ENCODE data around the gene ENOSF1. TPM values are rescaled to one million over a fixed set of nuclear protein-coding genes. Genes with fewer than 3 reads are reported as not detected.

ENOSF1 gene
- total RNA-seq, 1 experiment from 2014 or later: 39.2 TPM

- no peaks in the 10 kb centered on the region for H3K27me3 ChIP-seq (replicated peaks; ENCODE audit: insufficient read depth, low read depth, low read length, poor library complexity)
- ChIA-PET CTCF (interaction anchor here (1.3 kb wide), 1 partner anchor 14 kb away, joined by 3 read pairs; no protein-coding TSS in a partner anchor), POLR2A (ENCODE audit: low non-redundant PET) (no interaction called here)
- H3K9me3 ChIP-seq (ENCODE audit: low read depth, low read length, poor library complexity, severe bottlenecking): peaks cover 4% of the 10 kb centered on the region
- no peak overlapping the region for H3K27ac ChIP-seq (ENCODE audit: low read depth, low read length, poor library complexity, severe bottlenecking)
- intact Hi-C loops (cut with micrococcal nuclease; ENCODE audit: unreplicated experiment): no loop called here
- peaks cover 4% of the 10 kb centered on the region for H3K4me1 ChIP-seq (ENCODE audit: insufficient read depth, low read length, poor library complexity, severe bottlenecking)
- no TSS peak for BruUV-seq (replicated peaks)
- no peak overlapping the region for H3K4me3 ChIP-seq (ENCODE audit: low read depth, low read length, poor library complexity, severe bottlenecking)
- H3K36me3 ChIP-seq (ENCODE audit: insufficient read depth, low read length, poor library complexity, severe bottlenecking): peaks cover 3% of the 10 kb centered on the region
- DNase-seq (ENCODE audit: low spot score): no peak
- no peak for TF ChIP-seq EZH2 (IDR thresholded peaks at IDR 0.05; ENCODE audit: borderline replicate concordance, low read depth, low read length, poor library complexity, severe bottlenecking)
- no peak for TF ChIP-seq CTCF (conservative IDR thresholded peaks at IDR 0.05; ENCODE audit: low read depth, low read length)
These were observed 2.7 kb downstream of the ENOSF1 start for GRCh38 chr18:709771-710170.

DNA sequence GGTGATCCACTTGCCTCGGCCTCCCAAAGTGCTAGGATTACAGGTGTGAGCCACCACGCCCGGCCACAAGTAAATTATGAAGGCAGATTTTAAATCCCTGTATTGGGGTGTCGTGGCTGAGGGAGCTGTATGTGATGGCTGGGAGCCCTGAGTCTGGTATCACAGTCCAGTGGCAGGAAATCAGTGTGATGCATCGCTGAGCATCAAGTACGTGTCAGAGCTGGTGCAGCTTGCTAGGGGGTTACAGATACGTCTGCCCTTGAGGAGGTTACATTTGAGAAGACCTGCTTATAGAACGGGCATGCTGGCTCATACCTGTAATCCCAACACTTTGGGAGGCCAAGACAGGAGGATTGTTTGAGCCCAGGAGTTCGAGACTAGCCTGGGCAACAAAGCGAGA, 4.3 kb downstream of the ENOSF1 start:
- no peak for TF ChIP-seq EZH2 (IDR thresholded peaks at IDR 0.05; ENCODE audit: borderline replicate concordance, low read depth, low read length, poor library complexity, severe bottlenecking)
- TF ChIP-seq CTCF (conservative IDR thresholded peaks at IDR 0.05; ENCODE audit: low read depth, low read length): no peak
- H3K4me1 ChIP-seq (ENCODE audit: insufficient read depth, low read length, poor library complexity, severe bottlenecking): peaks cover 4% of the 10 kb centered on the region
- ChIA-PET POLR2A (ENCODE audit: low non-redundant PET) (no interaction called here), CTCF (no interaction called here)
- no peak overlapping the region for H3K27ac ChIP-seq (ENCODE audit: low read depth, low read length, poor library complexity, severe bottlenecking)
- intact Hi-C loops (cut with micrococcal nuclease; ENCODE audit: unreplicated experiment): no loop called here
- no peak overlapping the region for H3K4me3 ChIP-seq (ENCODE audit: low read depth, low read length, poor library complexity, severe bottlenecking)
- no peaks in the 10 kb centered on the region for H3K27me3 ChIP-seq (replicated peaks; ENCODE audit: insufficient read depth, low read depth, low read length, poor library complexity)
- H3K36me3 ChIP-seq (ENCODE audit: insufficient read depth, low read length, poor library complexity, severe bottlenecking): peaks cover 3% of the 10 kb centered on the region
- no peak for DNase-seq (ENCODE audit: low spot score)
- H3K9me3 ChIP-seq (ENCODE audit: low read depth, low read length, poor library complexity, severe bottlenecking): peaks cover 1% of the 10 kb centered on the region
- no TSS peak for BruUV-seq (replicated peaks)

DNA sequence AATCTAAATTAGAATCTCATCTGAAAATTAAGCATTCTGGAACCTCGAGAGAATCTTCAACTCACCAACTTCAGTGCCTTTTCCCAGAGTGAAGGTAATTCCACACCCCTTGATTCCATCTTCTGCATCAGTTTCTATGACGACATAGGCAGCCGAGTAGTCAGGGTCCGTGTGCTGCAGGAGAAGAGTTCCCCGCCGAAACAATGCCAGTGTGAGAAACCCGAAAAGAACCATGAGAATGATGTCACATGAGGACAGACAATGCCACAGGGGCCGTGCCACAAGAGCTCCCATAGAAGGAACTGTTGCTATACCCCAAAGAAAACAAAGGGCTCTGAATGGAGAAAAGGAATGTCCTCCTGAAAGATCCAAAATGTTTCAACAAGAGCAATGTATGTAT, 6.0 kb downstream of the ENOSF1 start:
- intact Hi-C loops (cut with micrococcal nuclease; ENCODE audit: unreplicated experiment): no loop called here
- H3K27me3 ChIP-seq (replicated peaks; ENCODE audit: insufficient read depth, low read depth, low read length, poor library complexity): no peaks in the 10 kb centered on the region
- peaks cover 3% of the 10 kb centered on the region for H3K36me3 ChIP-seq (ENCODE audit: insufficient read depth, low read length, poor library complexity, severe bottlenecking)
- H3K4me1 ChIP-seq (ENCODE audit: insufficient read depth, low read length, poor library complexity, severe bottlenecking): peaks cover 3% of the 10 kb centered on the region
- no peak for DNase-seq (ENCODE audit: low spot score)
- H3K9me3 ChIP-seq (ENCODE audit: low read depth, low read length, poor library complexity, severe bottlenecking): no peaks in the 10 kb centered on the region
- TF ChIP-seq EZH2 (IDR thresholded peaks at IDR 0.05; ENCODE audit: borderline replicate concordance, low read depth, low read length, poor library complexity, severe bottlenecking): no peak
- no peak overlapping the region for H3K4me3 ChIP-seq (ENCODE audit: low read depth, low read length, poor library complexity, severe bottlenecking)
- BruUV-seq (replicated peaks): no TSS peak
- CTCF ChIA-PET: no interaction called here
- H3K27ac ChIP-seq (ENCODE audit: low read depth, low read length, poor library complexity, severe bottlenecking): no peak overlapping the region
- POLR2A ChIA-PET (ENCODE audit: low non-redundant PET): no interaction called here

GRCh38 chr18:703213-703967, 9.0 kb downstream of the ENOSF1 start:
- Histone ChIP-seq H3K9me3 (ENCODE audit: low read depth, low read length, poor library complexity, severe bottlenecking) (no peaks in the 10 kb centered on the region), H3K27me3 (replicated peaks; ENCODE audit: insufficient read depth, low read depth, low read length, poor library complexity) (no peaks in the 10 kb centered on the region), H3K27ac (ENCODE audit: low read depth, low read length, poor library complexity, severe bottlenecking) (no peak overlapping the region), H3K4me1 (ENCODE audit: insufficient read depth, low read length, poor library complexity, severe bottlenecking) (no peaks in the 10 kb centered on the region), H3K36me3 (ENCODE audit: insufficient read depth, low read length, poor library complexity, severe bottlenecking) (peaks cover 3% of the 10 kb centered on the region), H3K4me3 (ENCODE audit: low read depth, low read length, poor library complexity, severe bottlenecking) (no peak overlapping the region)
- TF ChIP-seq EZH2 (IDR thresholded peaks at IDR 0.05; ENCODE audit: borderline replicate concordance, low read depth, low read length, poor library complexity, severe bottlenecking): no peak
- TF ChIP-seq CTCF (conservative IDR thresholded peaks at IDR 0.05; ENCODE audit: low read depth, low read length): no peak
- no peak for DNase-seq (ENCODE audit: low spot score)
- ChIA-PET POLR2A (ENCODE audit: low non-redundant PET) (no interaction called here), CTCF (no interaction called here)
- intact Hi-C loops (cut with micrococcal nuclease; ENCODE audit: unreplicated experiment): no loop called here
- BruUV-seq (replicated peaks): no TSS peak

Data from A673 (cell line).